Measurements from ENCODE around the gene TMEM174.

TMEM174 gene

DNA sequence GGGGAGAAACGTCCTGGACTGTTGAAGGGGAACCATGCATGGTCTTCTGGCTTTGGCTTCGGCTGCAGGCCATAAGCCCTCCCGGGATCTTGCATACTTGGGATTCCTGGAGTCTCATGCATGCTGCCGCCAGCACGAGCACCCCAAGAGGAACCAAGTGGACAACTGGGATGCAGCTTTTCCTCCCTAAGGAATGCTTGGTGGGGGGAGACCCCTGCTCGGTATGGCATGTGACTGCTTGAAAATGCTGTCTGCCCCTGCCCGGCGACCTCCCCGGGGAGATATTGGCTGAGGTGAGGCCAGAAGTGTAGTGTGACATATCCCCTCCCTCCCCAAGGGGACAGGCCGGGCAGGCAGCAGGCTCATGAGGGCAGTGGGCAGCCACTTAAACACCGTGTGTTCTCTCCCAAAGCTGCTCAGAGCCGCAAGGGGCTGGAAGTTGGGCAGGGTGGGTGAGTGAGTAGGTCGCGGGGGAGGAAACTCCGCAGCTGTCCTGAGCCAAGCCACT, 36.9 kb upstream of the TMEM174 start:
- H3K4me1 ChIP-seq (ENCODE audit: control insufficient read depth, insufficient read depth, low read length, poor library complexity, severe bottlenecking), result no peaks in the 10 kb centered on the region
- H3K27me3 ChIP-seq (replicated peaks; ENCODE audit: control insufficient read depth, insufficient read depth, low read length, poor library complexity, severe bottlenecking), result peaks cover 6% of the 10 kb centered on the region
- H3K9me3 ChIP-seq (ENCODE audit: control insufficient read depth, low read length), result no peaks in the 10 kb centered on the region
- H3K4me3 ChIP-seq (ENCODE audit: insufficient read depth, low read depth, low read length, poor library complexity, severe bottlenecking), result no peak overlapping the region
- no peak for DNase-seq
- no peak overlapping the region for H3K27ac ChIP-seq (ENCODE audit: insufficient read depth, low read length, poor library complexity, severe bottlenecking)
- H3K36me3 ChIP-seq (ENCODE audit: control insufficient read depth, insufficient read depth, low read length), result no peaks in the 10 kb centered on the region

DNA sequence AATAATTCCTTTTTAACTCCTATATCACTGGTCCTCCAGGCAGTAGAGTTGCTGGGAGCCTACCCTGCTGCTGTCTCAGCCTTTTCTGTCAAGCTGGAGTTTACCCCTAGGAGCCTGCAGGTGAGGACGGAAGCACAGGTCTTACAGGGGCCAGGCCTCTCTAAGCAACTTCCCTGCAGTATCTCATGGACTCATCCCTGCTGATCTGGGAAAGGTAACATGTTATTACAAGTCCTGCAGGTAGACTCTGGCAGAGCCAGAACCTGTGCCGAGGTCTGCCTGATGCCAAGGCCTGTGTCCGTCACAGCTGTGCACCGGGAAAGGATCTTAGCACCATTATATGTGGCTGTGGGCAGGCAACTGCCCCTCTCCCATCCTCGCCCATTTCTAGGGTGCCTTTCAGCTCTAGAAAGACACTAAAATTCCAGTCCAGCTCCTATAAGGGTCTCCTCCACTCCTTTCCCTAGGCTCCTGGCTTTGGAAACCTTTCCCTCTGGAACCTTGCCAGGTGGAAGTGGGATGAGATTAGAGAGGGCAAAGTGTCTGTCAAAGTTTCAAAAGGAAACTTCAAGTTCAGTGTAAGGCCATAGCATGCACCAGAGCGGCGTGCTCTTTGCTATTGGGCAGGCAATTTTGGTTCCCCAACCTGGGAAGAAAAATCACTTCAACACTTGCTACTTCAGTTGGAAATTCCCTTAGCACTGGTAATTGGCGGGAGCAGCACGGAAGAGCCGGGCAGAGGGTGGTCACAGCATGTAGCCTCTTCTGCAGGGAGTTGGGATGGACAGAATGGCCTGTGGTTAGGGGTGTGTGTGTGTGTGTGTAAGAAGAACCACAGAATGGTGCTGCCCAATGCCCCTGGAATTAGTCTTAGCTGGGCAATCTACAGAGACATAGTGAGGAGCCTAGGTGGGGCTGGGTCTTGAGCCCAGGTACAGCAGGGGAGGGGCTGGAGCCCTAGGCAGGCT, 35.1 kb upstream of the TMEM174 start:
- no peak for DNase-seq
- H3K27me3 ChIP-seq (replicated peaks; ENCODE audit: control insufficient read depth, insufficient read depth, low read length, poor library complexity, severe bottlenecking), result peaks cover 6% of the 10 kb centered on the region
- no peaks in the 10 kb centered on the region for H3K9me3 ChIP-seq (ENCODE audit: control insufficient read depth, low read length)
- H3K36me3 ChIP-seq (ENCODE audit: control insufficient read depth, insufficient read depth, low read length), result no peaks in the 10 kb centered on the region
- no peaks in the 10 kb centered on the region for H3K4me1 ChIP-seq (ENCODE audit: control insufficient read depth, insufficient read depth, low read length, poor library complexity, severe bottlenecking)
- H3K27ac ChIP-seq (ENCODE audit: insufficient read depth, low read length, poor library complexity, severe bottlenecking), result no peak overlapping the region
- no peak overlapping the region for H3K4me3 ChIP-seq (ENCODE audit: insufficient read depth, low read depth, low read length, poor library complexity, severe bottlenecking)

GRCh38 chr5:73139485-73139884, 33.5 kb upstream of the TMEM174 start:
- no peaks in the 10 kb centered on the region for H3K36me3 ChIP-seq (ENCODE audit: control insufficient read depth, insufficient read depth, low read length)
- no peaks in the 10 kb centered on the region for H3K9me3 ChIP-seq (ENCODE audit: control insufficient read depth, low read length)
- H3K4me1 ChIP-seq (ENCODE audit: control insufficient read depth, insufficient read depth, low read length, poor library complexity, severe bottlenecking), result no peaks in the 10 kb centered on the region
- H3K27ac ChIP-seq (ENCODE audit: insufficient read depth, low read length, poor library complexity, severe bottlenecking), result no peak overlapping the region
- H3K27me3 ChIP-seq (replicated peaks; ENCODE audit: control insufficient read depth, insufficient read depth, low read length, poor library complexity, severe bottlenecking), result peaks cover 6% of the 10 kb centered on the region
- no peak for DNase-seq
- H3K4me3 ChIP-seq (ENCODE audit: insufficient read depth, low read depth, low read length, poor library complexity, severe bottlenecking), result no peak overlapping the region

- H3K27me3 ChIP-seq (replicated peaks; ENCODE audit: control insufficient read depth, insufficient read depth, low read length, poor library complexity, severe bottlenecking), result peaks cover 6% of the 10 kb centered on the region
- H3K4me1 ChIP-seq (ENCODE audit: control insufficient read depth, insufficient read depth, low read length, poor library complexity, severe bottlenecking), result no peaks in the 10 kb centered on the region
- no peaks in the 10 kb centered on the region for H3K9me3 ChIP-seq (ENCODE audit: control insufficient read depth, low read length)
- H3K36me3 ChIP-seq (ENCODE audit: control insufficient read depth, insufficient read depth, low read length), result no peaks in the 10 kb centered on the region
- no peak overlapping the region for H3K27ac ChIP-seq (ENCODE audit: insufficient read depth, low read length, poor library complexity, severe bottlenecking)
- no peak overlapping the region for H3K4me3 ChIP-seq (ENCODE audit: insufficient read depth, low read depth, low read length, poor library complexity, severe bottlenecking)
- DNase-seq, result no peak
These were observed 32.2 kb upstream of the TMEM174 start for GRCh38 chr5:73140801-73141200.

GRCh38 chr5:73142035-73142434, 31.0 kb upstream of the TMEM174 start:
- H3K4me1 ChIP-seq (ENCODE audit: control insufficient read depth, insufficient read depth, low read length, poor library complexity, severe bottlenecking), result no peaks in the 10 kb centered on the region
- no peak for DNase-seq
- no peaks in the 10 kb centered on the region for H3K9me3 ChIP-seq (ENCODE audit: control insufficient read depth, low read length)
- no peak overlapping the region for H3K4me3 ChIP-seq (ENCODE audit: insufficient read depth, low read depth, low read length, poor library complexity, severe bottlenecking)
- no peaks in the 10 kb centered on the region for H3K27me3 ChIP-seq (replicated peaks; ENCODE audit: control insufficient read depth, insufficient read depth, low read length, poor library complexity, severe bottlenecking)
- H3K36me3 ChIP-seq (ENCODE audit: control insufficient read depth, insufficient read depth, low read length), result no peaks in the 10 kb centered on the region
- H3K27ac ChIP-seq (ENCODE audit: insufficient read depth, low read length, poor library complexity, severe bottlenecking), result no peak overlapping the region

DNA sequence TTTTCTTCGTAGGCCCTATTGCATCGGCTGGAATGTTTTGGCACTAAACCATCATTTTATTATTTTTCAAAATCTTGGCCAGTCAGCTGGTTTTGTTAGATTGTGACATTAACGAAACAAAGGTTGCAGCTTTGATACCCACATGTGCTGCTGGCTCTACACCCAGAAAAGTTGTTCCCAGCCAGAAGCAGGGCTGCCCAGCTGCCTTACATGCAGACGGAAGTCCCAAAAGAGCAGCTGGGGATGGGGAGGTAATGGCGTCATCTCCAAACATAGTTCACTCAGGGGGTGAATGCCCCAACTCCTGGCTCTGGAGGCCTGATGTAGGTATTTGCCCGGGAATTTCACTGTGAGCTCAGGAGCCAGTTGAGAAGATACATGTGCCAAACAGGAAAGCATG, 29.3 kb upstream of the TMEM174 start:
- Histone ChIP-seq H3K27me3 (replicated peaks; ENCODE audit: control insufficient read depth, insufficient read depth, low read length, poor library complexity, severe bottlenecking) (no peaks in the 10 kb centered on the region), H3K9me3 (ENCODE audit: control insufficient read depth, low read length) (no peaks in the 10 kb centered on the region), H3K4me1 (ENCODE audit: control insufficient read depth, insufficient read depth, low read length, poor library complexity, severe bottlenecking) (no peaks in the 10 kb centered on the region), H3K36me3 (ENCODE audit: control insufficient read depth, insufficient read depth, low read length) (no peaks in the 10 kb centered on the region), H3K4me3 (ENCODE audit: insufficient read depth, low read depth, low read length, poor library complexity, severe bottlenecking) (no peak overlapping the region), H3K27ac (ENCODE audit: insufficient read depth, low read length, poor library complexity, severe bottlenecking) (no peak overlapping the region)
- DNase-seq, result no peak

DNA sequence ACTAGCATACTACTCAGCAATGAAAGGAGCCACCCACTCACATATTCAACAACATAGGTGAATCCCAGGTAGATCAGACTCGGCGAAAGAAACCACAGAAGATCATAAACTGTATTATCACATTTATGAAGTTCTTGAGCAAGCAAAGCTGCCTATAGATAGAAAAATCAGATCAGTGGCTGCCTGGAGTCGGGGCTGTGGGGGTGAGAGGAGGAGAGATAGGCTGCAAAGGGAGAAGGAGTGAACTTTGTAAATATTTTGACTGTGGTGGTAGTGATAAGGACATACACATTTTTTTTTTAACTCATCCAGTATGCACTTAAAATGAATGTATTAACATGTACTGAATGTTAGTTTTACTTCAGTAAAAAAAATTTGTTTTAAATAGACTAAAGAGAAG, 23.5 kb upstream of the TMEM174 start:
- Histone ChIP-seq H3K9me3 (ENCODE audit: control insufficient read depth, low read length) (no peaks in the 10 kb centered on the region), H3K4me1 (ENCODE audit: control insufficient read depth, insufficient read depth, low read length, poor library complexity, severe bottlenecking) (no peaks in the 10 kb centered on the region), H3K4me3 (ENCODE audit: insufficient read depth, low read depth, low read length, poor library complexity, severe bottlenecking) (no peak overlapping the region), H3K27me3 (replicated peaks; ENCODE audit: control insufficient read depth, insufficient read depth, low read length, poor library complexity, severe bottlenecking) (peaks cover 3% of the 10 kb centered on the region), H3K27ac (ENCODE audit: insufficient read depth, low read length, poor library complexity, severe bottlenecking) (no peak overlapping the region), H3K36me3 (ENCODE audit: control insufficient read depth, insufficient read depth, low read length) (no peaks in the 10 kb centered on the region)
- no peak for DNase-seq

GRCh38 chr5:73150876-73151275, 22.1 kb upstream of the TMEM174 start:
- Histone ChIP-seq H3K9me3 (ENCODE audit: control insufficient read depth, low read length) (no peaks in the 10 kb centered on the region), H3K4me3 (ENCODE audit: insufficient read depth, low read depth, low read length, poor library complexity, severe bottlenecking) (no peak overlapping the region), H3K36me3 (ENCODE audit: control insufficient read depth, insufficient read depth, low read length) (no peaks in the 10 kb centered on the region), H3K27me3 (replicated peaks; ENCODE audit: control insufficient read depth, insufficient read depth, low read length, poor library complexity, severe bottlenecking) (peaks cover 6% of the 10 kb centered on the region), H3K4me1 (ENCODE audit: control insufficient read depth, insufficient read depth, low read length, poor library complexity, severe bottlenecking) (no peaks in the 10 kb centered on the region), H3K27ac (ENCODE audit: insufficient read depth, low read length, poor library complexity, severe bottlenecking) (no peak overlapping the region)
- DNase-seq, result no peak

GRCh38 chr5:73151766-73152410, 21.1 kb upstream of the TMEM174 start:
- no peak for DNase-seq
- H3K4me1 ChIP-seq (ENCODE audit: control insufficient read depth, insufficient read depth, low read length, poor library complexity, severe bottlenecking), result no peaks in the 10 kb centered on the region
- H3K36me3 ChIP-seq (ENCODE audit: control insufficient read depth, insufficient read depth, low read length), result no peaks in the 10 kb centered on the region
- H3K4me3 ChIP-seq (ENCODE audit: insufficient read depth, low read depth, low read length, poor library complexity, severe bottlenecking), result no peak overlapping the region
- peaks cover 13% of the 10 kb centered on the region for H3K27me3 ChIP-seq (replicated peaks; ENCODE audit: control insufficient read depth, insufficient read depth, low read length, poor library complexity, severe bottlenecking)
- no peak overlapping the region for H3K27ac ChIP-seq (ENCODE audit: insufficient read depth, low read length, poor library complexity, severe bottlenecking)
- H3K9me3 ChIP-seq (ENCODE audit: control insufficient read depth, low read length), result no peaks in the 10 kb centered on the region
